Measurements from ENCODE around the gene B3GAT1.

GRCh38 chr11:134372536-134372935 lies 39.5 kb downstream of the B3GAT1 start:
- TF ChIP-seq CTCF (IDR thresholded peaks at IDR 0.05): no peak
- no peak for TF ChIP-seq POLR2A (IDR thresholded peaks at IDR 0.05)

All from transverse colon (tissue), 3 donors.